K562 (cell line): Measurements from ENCODE around the gene ACER1. TPM values are rescaled to one million over a fixed set of nuclear protein-coding genes. Genes with fewer than 3 reads are reported as not detected.
"Not testable (repeated sequence)": the region's sequence is repeated elsewhere in the genome, so short reads cannot be mapped to it uniquely, and the experiment has no call there.

Source experiments
- ATAC-seq: fragments of 200-7000 bp; cut with Tn5 transposase; 3 replicates; pipeline ENCODE4 v1.9.1; 2020; ENCODE audit warnings: moderate library complexity
- BruUV-seq: library from RNA; stranded (reverse); fragments of 400-500 nt; replicated peaks from 2 replicates; lab custom pipeline; 2021; lab: Mats Ljungman, UMichigan
- CTCF ChIA-PET: fragments of 300-600 bp; formaldehyde crosslinking; extraction: SDS; loops from one replicate; lab custom pipeline; 2021; ENCODE audit warnings: low intra/inter-chr PET ratio; lab: Yijun Ruan, JAX
- POLR2A ChIA-PET: fragments of 300-600, 350-650 bp; sonication (Branson Sonifier 250); formaldehyde crosslinking; extraction: SDS; loops from one replicate; lab custom pipeline; 2021; ENCODE audit warnings: antibody characterized with exemption, inconsistent platforms; lab: Yijun Ruan, JAX
- DNase-seq, 4 experiments: peaks; one replicate each; pipeline versions ENCODE4 v3.0.0 to v3.0.0-alpha.2; 2011 to 2018; ENCODE audit warnings: low spot score in 3 of 4, mixed read lengths in 3 of 4; ENCODE audit errors: extremely low read depth in 1 of 4
- FAIRE-seq: peaks from 2 replicates; lab custom pipeline; 2011; peaks lifted over from hg19 to GRCh38; lab: Jason Lieb, UNC
- H2AFZ ChIP-seq: 2 replicates; pipeline ENCODE4 v1.6.0; 2011; ENCODE audit warnings: low read depth, low read length, control low read depth, inconsistent platforms
- H3K27ac ChIP-seq: fragments of 200-600 bp; 3 replicates; pipeline ENCODE4 v1.8.0; 2011; ENCODE audit warnings: low read depth, mild to moderate bottlenecking, control low read depth, inconsistent platforms, low read length, moderate library complexity, mixed read lengths; ENCODE audit errors: extremely low read depth
- H3K27me3 ChIP-seq, 2 experiments: fragments of 300-600 bp in 1 of 2; 2 replicates in 1 of 2; 3 replicates in 1 of 2; pipeline versions ENCODE4 v1.6.0 to v1.8.0; 2011; ENCODE audit warnings: inconsistent platforms in 2 of 2, low read length in 2 of 2, mild to moderate bottlenecking in 1 of 2, mixed read lengths in 1 of 2, moderate library complexity in 1 of 2; ENCODE audit not compliant: control insufficient read depth in 2 of 2, insufficient read depth in 2 of 2
- H3K36me3 ChIP-seq: fragments of 300-600 bp; 3 replicates; pipeline ENCODE4 v1.8.0; 2011; ENCODE audit warnings: mild to moderate bottlenecking, low read length, inconsistent platforms; ENCODE audit not compliant: control insufficient read depth, insufficient read depth
- H3K4me1 ChIP-seq, 2 experiments: fragments of 200-600 bp in 1 of 2; replicated peaks in 1 of 2; 2 replicates in 1 of 2; 3 replicates in 1 of 2; pipeline versions ENCODE4 v1.5.1 to v1.8.0; 2011; ENCODE audit warnings: inconsistent platforms in 2 of 2, low read length in 2 of 2, mild to moderate bottlenecking in 1 of 2, mixed read lengths in 1 of 2, moderate library complexity in 1 of 2; ENCODE audit not compliant: control insufficient read depth in 2 of 2, insufficient read depth in 2 of 2
- H3K4me2 ChIP-seq: 2 replicates; pipeline ENCODE4 v1.6.1; 2011; ENCODE audit warnings: low read length, control low read depth, inconsistent platforms, mixed read lengths; ENCODE audit not compliant: insufficient read depth
- H3K4me3 ChIP-seq: fragments of 200-600 bp; sonication (generic), shearing (Covaris generic); 2 replicates; pipeline ENCODE4 v1.5.1; 2016; ENCODE audit warnings: control low read depth, inconsistent platforms
- H3K79me2 ChIP-seq: fragments of 200-600 bp; 3 replicates; pipeline ENCODE4 v1.8.0; 2011; ENCODE audit warnings: low read length, inconsistent platforms; ENCODE audit not compliant: control insufficient read depth, insufficient read depth
- H3K9ac ChIP-seq, 2 experiments: 2 replicates each; pipeline versions ENCODE4 v1.6.0 to v1.6.1; 2011; ENCODE audit warnings: low read depth in 2 of 2, low read length in 2 of 2, control low read depth in 1 of 2, inconsistent platforms in 1 of 2, mild to moderate bottlenecking in 1 of 2, mixed read lengths in 1 of 2; ENCODE audit not compliant: insufficient read depth in 1 of 2
- H3K9me1 ChIP-seq: one replicate; pipeline ENCODE4 v1.6.0; 2011; ENCODE audit warnings: inconsistent platforms, mild to moderate bottlenecking, low read length, moderate library complexity; ENCODE audit not compliant: control insufficient read depth, insufficient read depth
- H3K9me3 ChIP-seq: replicated peaks from 2 replicates; pipeline ENCODE4 v1.5.1; 2011; ENCODE audit warnings: low read depth, low read length, inconsistent platforms; ENCODE audit not compliant: control insufficient read depth, insufficient read depth
- H4K20me1 ChIP-seq: replicated peaks from 2 replicates; pipeline ENCODE4 v1.6.1; 2011; ENCODE audit warnings: low read length, inconsistent platforms, mixed read lengths; ENCODE audit not compliant: control insufficient read depth, insufficient read depth
- CBX3 ChIP-seq, 2 experiments: IDR thresholded peaks; 1 replicate in 1 of 2; 2 replicates in 1 of 2; pipeline ENCODE4 v1.6.1; 2012; ENCODE audit warnings: inconsistent platforms in 2 of 2, low read length in 2 of 2, borderline replicate concordance in 1 of 2, control low read depth in 1 of 2
- WGBS: fragments of 100-300 bp; shearing (Covaris generic); methylation state at CpG from one replicate; pipeline ENCODE4 v1.1.6; 2016; ENCODE audit warnings: low coverage, mixed read lengths; ENCODE audit not compliant: insufficient coverage; ENCODE audit errors: missing lambda C conversion rate; 5-methylcytosine and 5-hydroxymethylcytosine counted together
- in situ Hi-C: fragments of 300-500 bp; cut with MboI; formaldehyde crosslinking; loops from 4 replicates; pipeline ENCODE4 v1.15.0; 2018; ENCODE audit warnings: inconsistent platforms, mixed read lengths
- intact Hi-C: fragments of 100-400 bp; cut with micrococcal nuclease; formaldehyde crosslinking; loops from 2 replicates; pipeline ENCODE4 v1.14.2; 2022
- polyA plus RNA-seq, 8 experiments: library from polyadenylated mRNA; depleted of rRNA in 4 of 8; stranded (reverse) in 5 of 8; unstranded in 3 of 8; fragments of >200 nt; fragmentation: Nextera tagmentation in 2 of 8; fragmentation: Illumina TruSeq in 1 of 8; extraction: Ambion mirVana in 2 of 8; extraction: Trizol in 1 of 8; gene quantifications; 2 replicates each; pipeline versions ENCODE4 v1.2.1 to v1.2.3, GENCODE V29; 2011 to 2014; ENCODE audit warnings: inconsistent platforms in 1 of 8, missing spikeins in 1 of 8
- total RNA-seq, 7 experiments: library from RNA; depleted of rRNA in 6 of 7; stranded (reverse); fragments of >200 nt in 6 of 7; fragmentation: Illumina TruSeq in 2 of 7; extraction: Trizol in 2 of 7; gene quantifications; 2 replicates each; pipeline versions ENCODE4 v1.2.1 to v1.2.3, GENCODE V29; 2011 to 2021; ENCODE audit warnings: low replicate concordance in 1 of 7

Gene ACER1
- total and polyA plus RNA-seq, 9 of the 15 experiments (the other 6 are each of a cell fraction or from before 2014, with no cell fraction given): not detected

- not testable (repeated sequence) for BruUV-seq, H3K9me3 ChIP-seq
- H3K9ac ChIP-seq: peak overlapping the region; percentile 77 to 91; a peak in 3 of 4 replicates
These were observed 27.4 kb upstream of the ACER1 start for GRCh38 chr19:6360857-6361216.

GRCh38 chr19:6360445-6360844 is 27.0 kb upstream of the ACER1 start:
- POLR2A ChIA-PET: interaction anchor here (0.7 kb wide), 1 partner anchor 548 kb away, joined by 3 read pairs; no protein-coding TSS in a partner anchor
- DNase-seq, H3K9ac ChIP-seq, H3K9me3 ChIP-seq, intact Hi-C loops, in situ Hi-C loops, CTCF ChIA-PET, BruUV-seq, H3K27me3 ChIP-seq, H3K4me2 ChIP-seq, FAIRE-seq, H2AFZ ChIP-seq, H3K4me3 ChIP-seq, ATAC-seq, H3K9me1 ChIP-seq, H3K27ac ChIP-seq, H4K20me1 ChIP-seq: not testable (repeated sequence)
- WGBS: 75% methylated on average over 12 of the region's 12 CpGs
- peaks cover 17% of the 10 kb centered on the region for H3K79me2 ChIP-seq
- H3K36me3 ChIP-seq: peaks cover 25% of the 10 kb centered on the region; the same call in 2 of the 3 replicates
- H3K4me1 ChIP-seq: peaks cover 8 to 36% of the 10 kb centered on the region in 2 experiments; a peak in 4 of 5 replicates

More at GRCh38 chr19:6360857-6361216, 27.4 kb upstream of the ACER1 start:
- not testable (repeated sequence) for DNase-seq
- 60% methylated on average over 10 of the region's 10 CpGs for WGBS
- Histone ChIP-seq H3K79me2 (peaks cover 17% of the 10 kb centered on the region), H3K4me3 (peak overlapping the region; percentile 84), H3K4me2 (peak overlapping the region; percentile 86)
- TF ChIP-seq CBX3 (IDR thresholded peaks at IDR 0.05; ENCODE audit: borderline replicate concordance in 1 of 2, low read length in 2 of 2): 0 out of 3 replicates have a peak, but pooled peaks of 1 of the 2 experiments have one; percentile 7
- TF ChIP-seq, all 486 proteins: peak for 1; not testable (repeated sequence) for 485
- FAIRE-seq, ATAC-seq, in situ Hi-C loops, H3K9me1 ChIP-seq, H4K20me1 ChIP-seq, intact Hi-C loops, H3K27ac ChIP-seq, H3K27me3 ChIP-seq, CTCF ChIA-PET: not testable (repeated sequence)
- POLR2A ChIA-PET: interaction anchor here (0.6 to 3.4 kb wide), 7 partner anchors 10 to 548 kb away, joined by 3 to 29 read pairs (median 4); partner anchors contain the start of genes ALKBH7 and GTF2F1
- Histone ChIP-seq H2AFZ (peak overlapping the region; percentile 78), H3K4me1 (peaks cover 8 to 36% of the 10 kb centered on the region in 2 experiments; a peak in 4 of 5 replicates), H3K36me3 (peaks cover 29% of the 10 kb centered on the region; the same call in 2 of the 3 replicates)
